Lower lobe of right lung (tissue), 2 donors: ENCODE results near the gene TBCK. TPM values are rescaled to one million over a fixed set of nuclear protein-coding genes. Genes with fewer than 3 reads are reported as not detected.

Experiments used
- ATAC-seq, 2 donors: fragments of 200-7000 bp; cut with Tn5 transposase; one replicate each; pipeline ENCODE4 v1.9.1; 2020 to 2022; ENCODE audit warnings: mild to moderate bottlenecking in 2 of 2, moderate library complexity in 2 of 2
- DNase-seq: peaks from one replicate; pipeline ENCODE4 v3.0.0-alpha.2; 2020
- H3K27ac ChIP-seq: fragments of 200-600 bp; one replicate; pipeline ENCODE4 v1.8.0; 2022
- H3K27me3 ChIP-seq: fragments of 200-600 bp; one replicate; pipeline ENCODE4 v1.8.0; 2022; ENCODE audit warnings: low read depth
- H3K36me3 ChIP-seq: fragments of 200-600 bp; one replicate; pipeline ENCODE4 v1.8.0; 2022; ENCODE audit warnings: mild to moderate bottlenecking
- H3K4me1 ChIP-seq: fragments of 200-600 bp; one replicate; pipeline ENCODE4 v1.8.0; 2022
- H3K4me3 ChIP-seq: fragments of 200-600 bp; one replicate; pipeline ENCODE4 v1.8.0; 2022; ENCODE audit warnings: mild to moderate bottlenecking
- H3K9me3 ChIP-seq: fragments of 200-600 bp; one replicate; pipeline ENCODE4 v1.8.0; 2022
- intact Hi-C: fragments of 100-400 bp; cut with DNase I; formaldehyde crosslinking; loops from one replicate; pipeline ENCODE4 v1.11.0; 2022
- long read RNA-seq: library from polyadenylated mRNA; unstranded; transcript quantifications from one replicate; pipeline ENCODE4 v2.0.0, GENCODE V29; 2021
- total RNA-seq: library from RNA; stranded (reverse); fragmentation: NEBNext Ultra II Directional; extraction: Animal tissue kit (Norgen Biotek cat#: 25700); gene quantifications from one replicate; pipeline ENCODE4 v1.2.1, GENCODE V29; 2021
- TF ChIP-seq, protein P1 (sequence below): fragments of 200-600 bp; IDR thresholded peaks from one replicate; pipeline ENCODE4 v1.8.0; 2022; ENCODE audit warnings: antibody characterized with exemption, mild to moderate bottlenecking
- donor health status: DM: no; HTN: yes; CAD: no; lungs with severe emphysema.

The TBCK gene
- 45.7 TPM for total RNA-seq
- long read RNA-seq, transcript TBCK-204 (26 exons, 3,047 nt): major isoform, 10 of 23 reads
- long read RNA-seq, partial matches to known transcripts: 4 of 23 reads
- long read RNA-seq, other reads (novel, unspliced or antisense): 9 of 23 reads

DNA sequence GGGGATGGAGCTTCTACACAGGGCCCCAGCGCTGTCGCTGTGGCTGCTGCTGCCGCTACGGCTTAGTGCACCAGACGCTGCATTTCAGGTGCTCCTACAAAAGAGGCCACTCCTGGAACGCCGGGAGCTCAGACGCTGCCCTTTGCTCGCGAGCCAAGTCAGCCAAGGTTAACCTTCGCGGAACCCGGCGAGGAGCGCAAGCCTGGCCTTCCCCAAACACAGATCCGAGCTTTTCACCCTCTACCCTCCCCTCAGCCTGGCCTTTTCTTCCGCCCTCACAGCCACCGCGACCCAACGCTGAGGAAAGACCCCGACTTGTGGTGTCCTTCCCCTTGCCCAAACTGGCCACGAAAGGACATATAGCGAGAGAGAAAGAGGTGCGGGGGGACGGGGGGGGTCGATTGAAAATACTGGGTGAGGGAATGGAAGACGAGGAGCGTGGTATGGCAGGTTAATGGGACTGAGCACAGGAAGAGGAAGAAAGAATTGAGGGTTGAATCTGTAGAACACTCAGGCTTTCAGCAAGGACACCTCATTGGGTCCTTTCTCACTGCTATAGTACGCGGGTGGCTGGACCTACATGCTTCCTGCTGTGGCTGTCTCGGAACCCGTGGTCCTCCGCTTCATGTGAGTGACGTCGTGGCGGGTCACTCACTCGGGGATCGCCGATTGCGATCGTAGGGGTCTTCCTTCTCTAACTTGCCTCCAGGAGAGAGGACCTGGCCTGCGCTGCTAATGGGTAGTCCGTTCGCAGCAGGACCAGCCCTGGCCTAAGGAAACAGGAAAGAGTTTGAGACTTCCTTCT lies at the start of gene TBCK, which contains the start of gene AIMP1:
Gene TBCK (minus strand): TSS at position 242 of the 805 bp plus-strand sequence. CDS start 7,249 bp downstream, outside the sequence.
Gene AIMP1 (plus strand): TSS at position 583 of the 805 bp plus-strand sequence. CDS start 8,460 bp downstream, outside the sequence.
- H3K9me3 ChIP-seq: no peaks in the 10 kb centered on the region
- H3K4me1 ChIP-seq: peaks cover 44% of the 10 kb centered on the region
- intact Hi-C loops: no loop called here
- TF ChIP-seq, protein P1, sequence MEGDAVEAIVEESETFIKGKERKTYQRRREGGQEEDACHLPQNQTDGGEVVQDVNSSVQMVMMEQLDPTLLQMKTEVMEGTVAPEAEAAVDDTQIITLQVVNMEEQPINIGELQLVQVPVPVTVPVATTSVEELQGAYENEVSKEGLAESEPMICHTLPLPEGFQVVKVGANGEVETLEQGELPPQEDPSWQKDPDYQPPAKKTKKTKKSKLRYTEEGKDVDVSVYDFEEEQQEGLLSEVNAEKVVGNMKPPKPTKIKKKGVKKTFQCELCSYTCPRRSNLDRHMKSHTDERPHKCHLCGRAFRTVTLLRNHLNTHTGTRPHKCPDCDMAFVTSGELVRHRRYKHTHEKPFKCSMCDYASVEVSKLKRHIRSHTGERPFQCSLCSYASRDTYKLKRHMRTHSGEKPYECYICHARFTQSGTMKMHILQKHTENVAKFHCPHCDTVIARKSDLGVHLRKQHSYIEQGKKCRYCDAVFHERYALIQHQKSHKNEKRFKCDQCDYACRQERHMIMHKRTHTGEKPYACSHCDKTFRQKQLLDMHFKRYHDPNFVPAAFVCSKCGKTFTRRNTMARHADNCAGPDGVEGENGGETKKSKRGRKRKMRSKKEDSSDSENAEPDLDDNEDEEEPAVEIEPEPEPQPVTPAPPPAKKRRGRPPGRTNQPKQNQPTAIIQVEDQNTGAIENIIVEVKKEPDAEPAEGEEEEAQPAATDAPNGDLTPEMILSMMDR: no peak
- peak; percentile 98 to 99 for ATAC-seq
- H3K27ac ChIP-seq: peak within 1 kb of the TSS; percentile 92
- peak; percentile 90 for DNase-seq
- H3K27me3 ChIP-seq: no peaks in the 10 kb centered on the region
- H3K4me3 ChIP-seq: peak within 1 kb of the TSS; percentile 76
- no peaks in the 10 kb centered on the region for H3K36me3 ChIP-seq

- Histone ChIP-seq H3K9me3 (no peaks in the 10 kb centered on the region), H3K4me3 (no peak overlapping the region), H3K36me3 (no peaks in the 10 kb centered on the region), H3K4me1 (no peaks in the 10 kb centered on the region), H3K27me3 (no peaks in the 10 kb centered on the region), H3K27ac (no peak overlapping the region)
- no peak for DNase-seq
- TF ChIP-seq, protein P1: no peak
- intact Hi-C loops: no loop called here
- peak; percentile 73 to 77 for ATAC-seq
These were observed 49.6 kb upstream of the TBCK start for GRCh38 chr4:106365613-106366012.

DNA sequence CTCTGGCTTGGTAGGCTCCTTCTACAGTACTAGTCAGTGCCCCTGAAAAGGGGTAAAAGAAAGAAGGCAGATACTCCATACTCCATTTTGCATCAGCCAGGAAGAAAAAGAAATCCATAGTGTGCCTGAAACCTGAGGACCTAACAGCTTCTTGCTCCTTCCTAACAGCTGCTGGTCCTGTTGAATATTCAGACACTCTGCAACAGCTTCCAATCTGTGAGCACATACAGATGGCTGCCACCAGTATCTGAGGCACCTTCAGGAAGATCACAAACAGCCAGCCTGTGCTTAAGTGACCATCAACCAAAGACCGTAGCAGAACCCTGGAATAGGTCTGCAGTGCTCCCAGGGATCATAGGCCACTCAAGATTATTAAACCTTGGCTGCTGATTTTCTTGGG lies 48.3 kb upstream of the TBCK start:
- ATAC-seq (no peak), DNase-seq (no peak)
- H3K9me3 ChIP-seq: no peaks in the 10 kb centered on the region
- H3K36me3 ChIP-seq: no peaks in the 10 kb centered on the region
- H3K27me3 ChIP-seq: no peaks in the 10 kb centered on the region
- no peak overlapping the region for H3K4me3 ChIP-seq
- H3K4me1 ChIP-seq: no peaks in the 10 kb centered on the region
- intact Hi-C loops: no loop called here
- no peak overlapping the region for H3K27ac ChIP-seq
- TF ChIP-seq, protein P1: no peak

DNA sequence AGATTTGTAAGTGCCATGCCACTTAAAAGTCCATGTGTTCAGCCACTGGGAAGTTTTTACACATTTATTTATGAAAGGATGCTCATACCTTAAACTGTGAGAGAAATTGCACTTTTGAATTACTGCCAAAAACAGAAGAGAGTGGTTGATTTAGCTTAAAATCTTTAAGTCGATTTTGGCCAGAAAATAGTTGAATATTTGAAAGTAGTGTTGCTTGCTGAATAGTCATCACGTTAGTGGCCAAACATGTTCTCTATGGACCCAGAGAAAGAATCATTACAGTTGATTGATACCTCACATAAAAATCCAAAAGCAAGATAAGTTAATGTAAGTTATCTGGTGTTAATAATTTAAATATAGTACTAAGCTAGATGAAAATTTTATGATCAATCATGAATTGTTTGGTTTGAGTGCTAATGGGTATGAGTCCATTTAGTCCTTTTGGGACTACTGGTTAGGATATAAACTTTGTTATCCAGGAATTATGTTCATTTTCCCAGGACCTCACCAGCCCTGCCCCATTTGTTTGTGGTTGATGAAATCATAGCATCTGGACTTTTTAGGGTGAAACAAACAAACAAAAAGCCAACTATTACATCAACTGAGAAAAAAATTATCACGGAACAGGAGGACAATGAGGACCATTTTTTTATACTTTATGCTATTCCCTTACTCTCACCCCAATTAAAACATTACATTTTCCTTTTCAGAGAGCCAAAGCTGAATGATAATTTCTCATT lies 46.2 kb upstream of the TBCK start:
- TF ChIP-seq, protein P1: no peak
- no peak overlapping the region for H3K27ac ChIP-seq
- no peaks in the 10 kb centered on the region for H3K27me3 ChIP-seq
- H3K9me3 ChIP-seq: no peaks in the 10 kb centered on the region
- H3K4me3 ChIP-seq: no peak overlapping the region
- no peaks in the 10 kb centered on the region for H3K36me3 ChIP-seq
- no peak for DNase-seq
- intact Hi-C loops: no loop called here
- H3K4me1 ChIP-seq: no peaks in the 10 kb centered on the region
- ATAC-seq: no peak

DNA sequence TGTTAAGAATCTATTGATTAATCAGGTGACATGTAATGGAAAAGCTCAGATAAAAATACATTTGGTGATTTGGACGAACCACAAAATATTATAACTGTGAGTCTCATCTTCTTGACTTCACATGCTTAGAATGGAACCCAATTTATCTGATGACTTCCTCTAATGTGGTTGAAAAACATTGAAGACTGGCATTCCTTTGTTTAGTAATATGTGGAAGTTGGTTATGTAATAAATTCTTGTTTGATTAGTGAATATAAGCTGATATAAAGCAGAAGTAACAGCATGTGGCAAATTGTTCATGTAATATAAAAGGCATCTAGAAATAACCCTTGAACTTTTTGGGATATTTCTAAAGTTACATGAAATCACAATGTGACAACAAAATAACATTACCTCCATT lies 42.9 kb upstream of the TBCK start:
- H3K4me3 ChIP-seq: no peak overlapping the region
- ATAC-seq (no peak), DNase-seq (no peak)
- TF ChIP-seq, protein P1: no peak
- H3K27me3 ChIP-seq: no peaks in the 10 kb centered on the region
- H3K36me3 ChIP-seq: no peaks in the 10 kb centered on the region
- H3K9me3 ChIP-seq: no peaks in the 10 kb centered on the region
- intact Hi-C loops: no loop called here
- no peaks in the 10 kb centered on the region for H3K4me1 ChIP-seq
- H3K27ac ChIP-seq: no peak overlapping the region
